GM12891 (cell line): ENCODE measurements around the gene RBKS.

ENCODE experiments used
- DNase-seq: peaks from one replicate; pipeline ENCODE4 v3.0.0; 2011; ENCODE audit warnings: low spot score; ENCODE audit not compliant: insufficient read length
- FAIRE-seq: peaks from 2 replicates; lab custom pipeline; 2011; peaks lifted over from hg19 to GRCh38; lab: Jason Lieb, UNC
- PAX5 ChIP-seq: IDR thresholded peaks from 2 replicates; pipeline ENCODE4 v1.6.1; 2011; ENCODE audit warnings: low read length, moderate library complexity, mild to moderate bottlenecking; ENCODE audit not compliant: insufficient read depth, severe bottlenecking
- POLR2A ChIP-seq: IDR thresholded peaks from 2 replicates; pipeline ENCODE4 v1.6.1; 2011; ENCODE audit warnings: low read depth, low read length, control low read depth
- POLR2AphosphoS5 ChIP-seq: IDR thresholded peaks from 2 replicates; pipeline ENCODE4 v1.6.1; 2011; ENCODE audit warnings: low read depth, low read length, control low read depth
- POU2F2 ChIP-seq: IDR thresholded peaks from 2 replicates; pipeline ENCODE4 v1.6.1; 2011; ENCODE audit warnings: low read depth, mild to moderate bottlenecking, control low read depth, low read length, moderate library complexity
- SPI1 ChIP-seq: IDR thresholded peaks from 2 replicates; pipeline ENCODE4 v1.6.1; 2011; ENCODE audit warnings: low read depth, low read length, control low read depth
- TAF1 ChIP-seq: IDR thresholded peaks from 2 replicates; pipeline ENCODE4 v1.6.1; 2011; ENCODE audit warnings: low read depth, low read length, control low read depth

The RBKS gene

DNA sequence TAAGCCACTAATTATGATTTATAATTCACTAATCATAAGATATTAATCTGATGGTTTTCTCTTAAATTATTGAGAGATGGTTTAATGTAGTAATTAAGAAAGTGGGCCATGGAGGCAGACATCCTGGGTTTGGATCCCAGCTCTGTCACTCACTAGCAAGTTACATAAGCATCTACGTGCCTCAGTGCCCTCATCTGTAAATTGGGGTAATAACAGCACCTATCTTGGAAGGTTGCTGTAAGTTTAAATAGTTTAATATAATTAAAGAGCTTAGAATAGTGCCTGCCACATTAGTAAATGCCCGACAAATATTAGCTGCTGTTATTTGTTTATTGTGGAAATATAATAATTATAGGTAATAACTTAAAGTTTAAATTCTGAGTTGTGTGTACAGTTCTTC lies 31.2 kb upstream of the RBKS start:
- DNase-seq (no peak), FAIRE-seq (no peak)
- no peak for TF ChIP-seq POU2F2
- no peak for TF ChIP-seq POLR2A
- TF ChIP-seq PAX5 = no peak
- TF ChIP-seq TAF1 = no peak
- TF ChIP-seq SPI1 = no peak

DNA sequence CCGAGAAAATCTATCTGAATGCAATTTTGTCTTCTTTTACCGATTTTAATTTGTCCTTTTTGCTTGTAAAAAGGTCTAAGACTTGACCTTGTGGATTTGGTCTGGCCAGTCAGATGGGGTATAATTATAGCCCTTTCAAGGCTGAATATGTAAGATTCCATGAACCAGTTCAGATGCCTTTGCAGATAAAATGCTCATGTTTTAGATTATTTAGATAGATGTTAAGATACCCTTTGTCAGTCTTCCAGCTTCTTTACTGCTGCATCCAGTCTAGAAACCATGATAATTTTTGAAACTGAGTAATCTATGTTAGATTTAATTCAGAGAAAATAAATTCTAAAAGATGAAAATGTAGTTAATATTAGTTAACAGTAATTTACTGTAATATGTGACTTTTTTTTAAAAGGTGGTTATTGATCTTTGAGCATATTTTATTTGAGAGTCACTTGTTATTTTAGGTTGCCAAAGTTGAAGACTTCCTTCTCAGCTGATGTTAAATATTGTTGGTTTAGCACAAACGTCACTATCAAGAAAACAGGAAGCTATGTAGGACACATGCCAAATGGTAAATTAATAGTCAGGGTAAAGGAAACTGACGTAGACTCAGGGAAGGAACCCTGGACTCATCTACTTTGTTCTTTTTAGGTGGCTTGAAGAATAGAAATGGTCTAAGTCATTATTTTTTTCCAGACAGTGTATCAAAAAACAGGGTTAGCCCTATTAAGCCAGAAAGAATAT lies 30.1 kb upstream of the RBKS start:
- no peak for FAIRE-seq
- TF ChIP-seq POLR2A = no peak
- TF ChIP-seq SPI1 = no peak
- TF ChIP-seq PAX5 = no peak
- TF ChIP-seq POU2F2 = no peak
- TF ChIP-seq POLR2AphosphoS5 = no peak
- no peak for TF ChIP-seq TAF1
- DNase-seq = no peak

DNA sequence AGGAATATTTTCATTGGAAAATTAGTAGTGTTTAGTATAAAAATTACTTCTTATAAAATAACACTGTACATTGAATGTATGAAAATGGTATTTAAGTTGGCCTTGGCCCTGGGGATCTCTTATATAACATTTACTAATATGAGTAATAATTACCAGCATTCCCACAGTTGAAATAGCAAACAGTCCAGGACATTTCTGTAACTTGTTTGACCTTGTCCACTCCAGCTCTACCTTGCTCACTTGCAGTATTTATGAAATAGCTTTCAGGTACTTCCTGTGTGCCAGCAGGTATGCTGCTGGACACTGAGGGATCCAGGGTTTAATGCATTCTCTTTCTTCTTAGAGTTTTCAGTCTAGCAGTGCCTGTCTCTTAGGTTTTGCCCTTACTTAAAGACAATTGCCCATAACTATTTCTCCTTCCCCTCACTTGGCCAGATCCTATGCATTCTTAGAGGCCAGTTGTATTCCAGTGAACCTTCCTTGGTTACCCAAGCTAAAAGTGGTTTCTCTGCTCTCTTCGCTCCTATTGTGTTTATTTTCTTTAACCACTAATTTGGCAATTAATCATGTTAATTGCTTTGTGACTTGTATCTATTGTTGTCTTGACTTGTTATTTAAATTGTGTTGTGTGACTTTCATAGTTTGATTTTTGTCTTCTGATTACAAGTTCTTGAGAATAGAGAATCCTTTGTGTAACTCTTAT lies 26.3 kb upstream of the RBKS start:
- TF ChIP-seq SPI1 (no peak), TAF1 (no peak), PAX5 (no peak), POU2F2 (no peak), POLR2AphosphoS5 (no peak), POLR2A (no peak)

DNA sequence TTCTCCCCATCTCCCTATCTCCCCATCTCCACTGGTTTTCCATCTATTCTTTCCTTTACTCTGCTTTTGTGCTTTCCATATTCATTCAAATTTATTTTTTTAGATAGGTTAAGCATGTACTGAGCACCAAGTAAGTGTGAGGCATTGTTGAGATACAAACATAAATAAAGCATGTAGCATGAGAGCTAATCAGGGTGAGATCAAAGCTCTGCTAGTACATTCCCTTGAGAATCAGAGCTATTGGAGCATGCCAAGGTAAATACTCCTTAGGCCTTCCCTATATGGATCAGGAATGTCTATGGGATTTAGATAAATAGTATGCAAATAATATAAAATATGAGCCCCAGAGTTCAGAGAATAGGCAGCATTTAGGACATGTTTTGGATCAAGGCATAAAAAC lies 25.7 kb upstream of the RBKS start:
- DNase-seq = no peak
- TF ChIP-seq SPI1 (no peak), POU2F2 (no peak)

More for the DNA sequence above, 26.3 kb upstream of the RBKS start:
- no peak for FAIRE-seq
- no peak for DNase-seq

DNA sequence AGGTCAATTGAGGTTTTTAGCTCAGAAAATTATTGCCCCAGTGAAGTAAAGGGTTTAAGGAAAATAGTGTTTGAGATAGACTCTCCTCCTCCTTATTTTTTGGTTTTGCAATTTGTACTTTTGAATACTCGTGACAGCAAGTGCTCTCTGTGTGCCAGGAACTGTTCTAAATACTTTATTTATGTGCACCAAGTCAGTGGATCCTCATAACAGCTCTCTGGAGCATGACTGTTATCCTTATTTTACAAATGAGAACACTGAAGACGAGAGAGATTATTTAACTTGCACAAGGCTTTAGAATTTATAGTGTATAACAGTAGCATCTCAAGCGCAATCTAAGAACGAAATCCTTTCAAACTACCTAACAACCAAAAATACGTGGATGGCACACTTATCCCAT lies 25.0 kb upstream of the RBKS start:
- FAIRE-seq (no peak), DNase-seq (no peak)
- TF ChIP-seq PAX5 = no peak
- no peak for TF ChIP-seq POLR2A

More for the DNA sequence above, 25.7 kb upstream of the RBKS start:
- FAIRE-seq = no peak

DNA sequence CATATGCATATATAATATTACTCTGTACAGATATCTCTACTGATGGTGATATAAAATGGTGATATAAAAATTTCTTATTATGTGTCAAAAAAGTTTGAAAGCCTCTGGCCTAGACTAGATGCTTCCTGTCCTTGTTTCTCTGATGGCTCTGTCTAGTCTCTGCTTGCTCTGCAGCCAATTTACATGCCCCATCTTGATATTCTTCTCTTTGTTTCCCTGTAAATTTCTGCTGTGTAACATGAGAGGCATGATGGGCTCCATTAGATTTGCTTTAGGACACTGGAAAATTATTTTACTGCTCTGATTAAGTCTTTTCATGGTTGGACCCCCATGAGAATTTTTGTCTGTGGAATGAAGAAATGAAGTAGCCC lies 24.6 kb upstream of the RBKS start:
- no peak for TF ChIP-seq POLR2A
- TF ChIP-seq POLR2AphosphoS5 = no peak
- no peak for TF ChIP-seq TAF1
- no peak for TF ChIP-seq SPI1
- no peak for TF ChIP-seq POU2F2
- TF ChIP-seq PAX5 = no peak
- FAIRE-seq = no peak
- DNase-seq = no peak

DNA sequence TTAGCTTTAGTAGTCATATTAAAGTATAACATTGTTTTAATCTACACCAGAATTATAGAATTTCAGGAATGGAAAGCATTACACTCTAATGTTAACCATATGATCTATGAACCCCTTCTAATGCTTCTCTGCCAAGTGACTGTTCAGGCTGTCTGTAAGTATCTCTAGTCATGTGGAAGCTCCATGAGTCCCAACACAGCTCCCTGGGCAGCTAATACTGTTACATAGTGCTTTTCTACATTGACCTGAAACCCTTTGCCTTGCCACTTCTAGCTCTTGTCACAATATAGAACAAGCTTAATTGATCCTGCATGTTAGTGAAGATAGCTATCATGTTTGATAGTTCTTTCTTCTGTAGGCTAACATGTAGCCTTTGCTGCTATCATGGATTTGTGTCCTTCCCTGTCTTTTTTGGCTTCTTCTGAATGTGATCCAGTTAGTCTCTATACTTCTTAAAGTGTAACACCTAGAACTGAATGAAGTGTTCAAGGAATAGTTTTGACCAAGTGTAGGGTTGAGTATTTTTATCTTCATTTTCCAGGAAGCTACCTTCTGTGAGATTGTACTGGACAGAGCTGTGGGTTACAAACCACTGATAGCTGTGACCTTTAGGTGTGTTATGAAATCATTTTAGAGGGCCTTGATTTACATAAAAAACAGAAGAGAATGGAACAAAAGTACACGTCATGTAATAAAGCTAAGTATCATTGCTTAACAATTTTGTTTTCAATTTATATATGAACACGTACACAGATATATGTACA lies 24.0 kb upstream of the RBKS start:
- DNase-seq (no peak), FAIRE-seq (no peak)
- no peak for TF ChIP-seq POLR2A
- TF ChIP-seq POU2F2 = no peak
- TF ChIP-seq TAF1 = no peak
- no peak for TF ChIP-seq POLR2AphosphoS5
- no peak for TF ChIP-seq PAX5
- no peak for TF ChIP-seq SPI1

DNA sequence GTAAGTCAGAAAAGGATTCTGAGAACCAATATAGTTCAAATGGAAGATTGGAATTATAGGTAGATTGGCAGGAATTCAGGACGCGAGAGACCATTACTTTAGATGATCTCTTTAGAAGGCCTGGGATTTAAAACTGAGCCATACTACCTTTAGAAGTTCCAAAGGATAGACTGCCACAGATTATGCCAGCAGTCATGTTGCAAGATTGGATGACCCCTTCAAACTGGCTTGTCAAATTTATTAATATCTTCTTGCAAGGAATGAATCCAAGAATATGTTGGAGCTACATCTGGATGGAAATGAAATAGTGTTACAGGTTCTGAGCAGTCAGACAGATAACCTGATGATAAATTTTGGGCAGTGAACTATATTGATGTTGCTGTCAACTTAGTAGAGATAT lies 22.3 kb upstream of the RBKS start:
- FAIRE-seq (no peak), DNase-seq (no peak)
- TF ChIP-seq SPI1 (no peak), TAF1 (no peak), POLR2AphosphoS5 (no peak), POLR2A (no peak), PAX5 (no peak), POU2F2 (no peak)

DNA sequence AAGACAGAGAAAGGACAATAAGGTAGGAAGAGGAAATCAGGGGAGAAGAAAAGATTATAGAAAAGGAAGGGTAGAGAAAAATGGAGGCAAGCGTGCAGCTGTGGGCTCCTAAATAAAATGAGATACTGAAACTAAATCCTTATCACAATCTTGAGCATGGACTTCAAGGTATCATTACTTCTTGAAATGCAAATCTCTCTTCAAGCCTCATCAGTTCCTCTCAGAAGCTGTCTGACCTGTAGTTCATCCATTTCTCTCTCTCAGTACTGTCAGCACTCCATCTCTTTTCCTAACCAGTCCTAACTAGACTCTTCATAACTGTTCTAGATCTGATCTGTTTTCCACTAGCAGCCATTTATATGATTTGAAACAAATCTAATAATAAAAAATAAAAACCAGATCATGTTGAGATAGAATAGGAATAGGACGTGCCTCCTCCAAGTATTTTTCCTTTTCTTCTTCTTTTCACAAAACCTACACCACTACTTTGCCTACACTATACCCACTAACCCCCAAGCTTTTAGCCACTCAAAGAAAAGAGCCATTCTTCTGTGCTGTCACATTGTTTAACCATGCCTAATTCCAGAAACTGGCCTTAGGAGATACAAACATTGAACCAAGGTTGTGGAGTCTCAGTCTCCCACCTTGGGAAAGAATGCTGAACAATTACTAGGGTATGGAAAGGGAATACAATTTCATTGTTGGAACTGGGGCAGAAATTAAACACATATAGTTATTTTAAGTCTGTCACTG lies 21.4 kb upstream of the RBKS start:
- peak; percentile 44 for TF ChIP-seq SPI1
- TF ChIP-seq PAX5 = no peak
- no peak for TF ChIP-seq POU2F2
- no peak for TF ChIP-seq POLR2A
- DNase-seq = no peak
- FAIRE-seq = no peak
